Measurements from ENCODE around the gene KIAA2012. TPM values are rescaled to one million over a fixed set of nuclear protein-coding genes. Genes with fewer than 3 reads are reported as not detected.

Gene KIAA2012
- 0.03 TPM for polyA plus RNA-seq (2012; ENCODE audit: low read depth, missing spikeins)

DNA sequence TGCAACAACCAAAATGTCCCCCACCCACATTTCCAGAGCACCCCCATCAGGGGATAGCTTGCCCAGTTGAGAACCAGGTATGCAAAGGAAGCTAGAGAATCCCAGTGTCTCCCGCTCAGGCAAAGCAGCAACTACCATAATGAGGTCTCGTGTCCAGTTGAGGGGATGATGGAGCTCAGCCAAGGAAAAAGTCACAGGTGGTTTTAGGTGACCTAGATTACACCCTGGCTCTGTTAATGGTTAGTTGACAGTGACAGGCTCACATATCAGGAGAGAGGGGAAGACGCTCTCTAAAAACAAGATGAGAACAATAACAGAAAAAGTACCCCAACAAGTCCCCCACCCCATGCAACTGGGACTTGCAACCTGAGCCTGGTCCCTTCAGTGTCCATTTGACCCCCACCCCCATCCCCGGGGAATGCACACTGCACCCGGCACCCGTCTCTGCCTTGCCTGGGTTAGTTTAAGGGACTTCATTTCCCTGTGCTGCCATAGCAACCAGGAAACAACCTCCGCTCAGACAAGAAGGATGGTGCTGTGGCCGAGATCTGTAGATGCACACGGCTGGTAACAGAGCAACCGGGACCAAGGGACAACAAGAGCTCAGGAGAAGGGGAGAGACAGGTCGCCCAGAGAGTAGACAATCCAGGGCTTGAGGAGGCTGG, at the start of gene KIAA2012:
Gene KIAA2012, plus strand, starts transcription at position 519 of the 665 bp plus-strand sequence. CDS start 373 bp downstream, outside the sequence.
- FAIRE-seq (no peak), DNase-seq (ENCODE audit: insufficient read length, low spot score) (no peak)
- TF ChIP-seq POU2F2 (IDR thresholded peaks at IDR 0.05; ENCODE audit: low read depth, low read length) (no peak), POLR2A (IDR thresholded peaks at IDR 0.05; ENCODE audit: low read depth, low read length) (no peak), TAF1 (IDR thresholded peaks at IDR 0.05; ENCODE audit: low read depth, low read length) (no peak), POLR2AphosphoS5 (IDR thresholded peaks at IDR 0.05; ENCODE audit: low read depth, low read length) (no peak), SPI1 (IDR thresholded peaks at IDR 0.05; ENCODE audit: low read depth, low read length) (no peak), PAX5 (IDR thresholded peaks at IDR 0.05; ENCODE audit: insufficient read depth, low read length, severe bottlenecking) (no peak)

DNA sequence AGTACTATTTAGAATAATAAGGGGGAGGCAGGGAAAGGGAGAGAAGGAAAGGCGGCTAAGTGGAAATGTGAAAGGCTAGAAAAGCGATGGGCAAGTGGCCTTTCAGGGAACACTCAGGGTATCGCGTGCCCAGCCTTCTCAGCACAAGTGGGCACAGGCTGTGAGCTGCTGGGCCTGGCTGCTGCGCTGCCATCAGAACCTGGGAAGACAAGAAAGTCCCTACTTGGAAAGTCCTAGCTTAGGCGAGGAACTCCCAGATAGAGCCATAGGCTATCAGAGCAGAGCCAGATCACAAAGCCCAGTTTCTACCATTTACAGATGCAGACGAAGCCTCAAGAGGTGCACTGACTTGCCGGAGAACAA, 49.2 kb upstream of the KIAA2012 start:
- no peak for FAIRE-seq
- TF ChIP-seq POLR2A (IDR thresholded peaks at IDR 0.05; ENCODE audit: low read depth, low read length) (no peak), TAF1 (IDR thresholded peaks at IDR 0.05; ENCODE audit: low read depth, low read length) (no peak), PAX5 (IDR thresholded peaks at IDR 0.05; ENCODE audit: insufficient read depth, low read length, severe bottlenecking) (no peak), SPI1 (IDR thresholded peaks at IDR 0.05; ENCODE audit: low read depth, low read length) (no peak), POU2F2 (IDR thresholded peaks at IDR 0.05; ENCODE audit: low read depth, low read length) (no peak), POLR2AphosphoS5 (IDR thresholded peaks at IDR 0.05; ENCODE audit: low read depth, low read length) (no peak)
- DNase-seq (ENCODE audit: insufficient read length, low spot score): no peak

DNA sequence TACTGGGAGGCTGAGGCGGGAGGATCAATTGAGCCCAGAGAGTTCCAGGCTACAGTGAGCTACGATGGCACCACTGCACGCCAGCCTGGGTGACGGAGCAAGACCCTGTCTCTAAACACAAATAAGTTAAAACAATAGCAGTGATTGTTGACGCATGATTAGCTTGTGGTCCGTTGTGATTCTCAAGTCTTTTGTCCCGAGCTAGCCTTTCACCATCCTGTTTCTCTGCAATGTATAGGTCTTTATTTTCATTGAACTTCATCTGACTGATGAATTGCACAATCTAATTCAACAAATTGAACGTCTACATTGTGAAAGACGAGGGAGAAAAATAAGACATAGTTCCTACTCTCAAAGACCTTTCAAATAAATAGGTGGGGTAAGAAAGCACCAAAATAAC, 48.2 kb upstream of the KIAA2012 start:
- FAIRE-seq (no peak), DNase-seq (ENCODE audit: insufficient read length, low spot score) (no peak)
- no peak for TF ChIP-seq POU2F2 (IDR thresholded peaks at IDR 0.05; ENCODE audit: low read depth, low read length)
- no peak for TF ChIP-seq POLR2AphosphoS5 (IDR thresholded peaks at IDR 0.05; ENCODE audit: low read depth, low read length)
- no peak for TF ChIP-seq SPI1 (IDR thresholded peaks at IDR 0.05; ENCODE audit: low read depth, low read length)
- TF ChIP-seq TAF1 (IDR thresholded peaks at IDR 0.05; ENCODE audit: low read depth, low read length): no peak
- TF ChIP-seq POLR2A (IDR thresholded peaks at IDR 0.05; ENCODE audit: low read depth, low read length): no peak
- no peak for TF ChIP-seq PAX5 (IDR thresholded peaks at IDR 0.05; ENCODE audit: insufficient read depth, low read length, severe bottlenecking)

DNA sequence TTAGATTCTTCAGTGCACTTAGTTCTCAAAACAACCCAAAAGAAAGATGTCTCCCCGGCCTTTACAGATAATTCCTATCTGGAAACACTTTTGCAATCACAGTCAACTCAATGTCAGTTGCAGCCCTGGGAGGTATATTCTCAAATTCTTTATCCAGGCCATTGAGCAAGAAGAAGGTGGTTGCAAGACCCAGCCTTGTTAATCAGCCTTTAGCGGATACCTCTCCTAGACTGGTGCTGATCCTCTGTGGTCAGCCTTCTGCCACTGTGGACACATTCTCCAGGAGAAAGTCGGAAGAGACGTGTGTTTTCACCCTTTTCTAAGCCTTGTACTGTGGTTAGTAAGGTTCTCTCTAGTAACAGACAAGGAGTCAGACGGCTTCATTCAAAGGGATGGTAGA, 47.2 kb upstream of the KIAA2012 start:
- TF ChIP-seq POLR2A (IDR thresholded peaks at IDR 0.05; ENCODE audit: low read depth, low read length) (no peak), POU2F2 (IDR thresholded peaks at IDR 0.05; ENCODE audit: low read depth, low read length) (no peak), SPI1 (IDR thresholded peaks at IDR 0.05; ENCODE audit: low read depth, low read length) (no peak), PAX5 (IDR thresholded peaks at IDR 0.05; ENCODE audit: insufficient read depth, low read length, severe bottlenecking) (no peak)
- FAIRE-seq (no peak), DNase-seq (ENCODE audit: insufficient read length, low spot score) (no peak)

DNA sequence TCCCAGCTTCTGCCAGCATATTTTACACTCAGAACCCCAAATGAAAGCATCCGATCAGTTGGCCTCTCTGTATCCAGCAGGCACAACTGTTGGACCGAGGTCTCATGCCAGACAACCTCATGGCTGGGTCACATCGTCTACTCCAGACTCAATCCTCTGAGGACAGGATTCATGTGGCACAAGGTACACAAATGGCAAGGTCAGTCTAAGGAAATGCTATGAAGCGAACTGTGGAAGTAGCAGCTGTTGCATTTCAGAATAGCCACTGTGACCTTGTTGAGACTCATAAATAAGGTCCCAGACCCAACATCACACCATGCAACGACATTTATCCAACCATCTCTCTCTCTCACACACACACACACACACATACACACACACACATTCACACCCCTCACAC, 46.5 kb upstream of the KIAA2012 start:
- FAIRE-seq: no peak
- DNase-seq (ENCODE audit: insufficient read length, low spot score): no peak
- TF ChIP-seq PAX5 (IDR thresholded peaks at IDR 0.05; ENCODE audit: insufficient read depth, low read length, severe bottlenecking) (no peak), SPI1 (IDR thresholded peaks at IDR 0.05; ENCODE audit: low read depth, low read length) (no peak), TAF1 (IDR thresholded peaks at IDR 0.05; ENCODE audit: low read depth, low read length) (no peak), POLR2A (IDR thresholded peaks at IDR 0.05; ENCODE audit: low read depth, low read length) (no peak), POLR2AphosphoS5 (IDR thresholded peaks at IDR 0.05; ENCODE audit: low read depth, low read length) (no peak), POU2F2 (IDR thresholded peaks at IDR 0.05; ENCODE audit: low read depth, low read length) (no peak)

DNA sequence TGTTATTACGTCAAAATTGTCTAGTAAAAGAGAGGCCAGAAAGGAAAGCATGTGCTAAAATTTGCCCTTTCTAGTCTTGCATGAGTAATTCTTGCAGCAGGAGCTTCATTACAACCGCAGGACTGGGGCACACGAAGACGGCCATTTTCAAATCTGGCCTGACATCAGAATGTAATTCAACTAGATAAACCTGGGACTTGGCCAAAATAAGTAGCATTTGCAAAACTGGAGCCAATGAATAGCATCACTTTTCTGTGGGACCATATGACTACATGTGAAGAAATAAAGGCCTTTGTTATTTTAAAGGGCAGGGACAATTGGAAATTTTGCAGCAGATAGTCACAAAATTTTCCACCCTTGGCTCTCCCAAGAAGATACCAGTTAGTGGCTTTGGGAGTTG, 42.4 kb upstream of the KIAA2012 start:
- TF ChIP-seq PAX5 (IDR thresholded peaks at IDR 0.05; ENCODE audit: insufficient read depth, low read length, severe bottlenecking) (no peak), POU2F2 (IDR thresholded peaks at IDR 0.05; ENCODE audit: low read depth, low read length) (no peak), TAF1 (IDR thresholded peaks at IDR 0.05; ENCODE audit: low read depth, low read length) (no peak), SPI1 (IDR thresholded peaks at IDR 0.05; ENCODE audit: low read depth, low read length) (no peak), POLR2AphosphoS5 (IDR thresholded peaks at IDR 0.05; ENCODE audit: low read depth, low read length) (no peak), POLR2A (IDR thresholded peaks at IDR 0.05; ENCODE audit: low read depth, low read length) (no peak)
- DNase-seq (ENCODE audit: insufficient read length, low spot score) (no peak), FAIRE-seq (no peak)

DNA sequence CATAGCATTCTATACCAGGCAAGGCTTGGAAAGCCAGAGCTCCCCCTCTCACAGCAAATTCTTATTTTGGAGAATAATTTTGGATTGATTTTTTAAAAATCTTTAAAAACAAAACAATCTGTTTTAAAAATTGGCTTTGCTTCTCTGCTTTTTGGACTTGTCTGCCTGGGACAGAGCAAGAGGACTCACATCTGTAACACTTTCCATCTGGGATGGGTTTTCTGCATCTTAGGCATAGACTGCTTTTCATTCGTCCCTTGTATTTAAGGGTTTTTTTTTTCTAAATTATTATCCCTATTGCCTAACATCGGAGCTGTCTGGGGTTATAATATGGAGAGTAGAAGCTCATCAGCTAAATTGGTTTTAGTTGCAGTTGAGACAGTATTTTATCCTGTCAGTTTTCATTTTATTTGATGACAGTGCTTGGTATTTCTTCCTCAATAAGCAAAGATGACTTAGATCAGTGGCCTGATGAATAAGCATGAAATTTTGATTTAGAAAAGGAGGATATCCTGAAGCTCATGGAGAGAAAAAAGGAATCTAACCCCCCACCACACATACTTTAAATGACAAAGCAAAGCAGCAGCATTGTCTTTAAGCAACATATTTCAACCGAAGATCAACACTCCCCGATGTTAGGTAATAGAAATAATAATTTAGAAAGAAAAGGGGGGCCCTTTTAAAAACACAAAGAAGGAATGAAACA, 41.7 kb upstream of the KIAA2012 start:
- DNase-seq (ENCODE audit: insufficient read length, low spot score) (no peak), FAIRE-seq (no peak)
- TF ChIP-seq SPI1 (IDR thresholded peaks at IDR 0.05; ENCODE audit: low read depth, low read length) (no peak), POLR2AphosphoS5 (IDR thresholded peaks at IDR 0.05; ENCODE audit: low read depth, low read length) (no peak), PAX5 (IDR thresholded peaks at IDR 0.05; ENCODE audit: insufficient read depth, low read length, severe bottlenecking) (no peak), POU2F2 (IDR thresholded peaks at IDR 0.05; ENCODE audit: low read depth, low read length) (no peak), TAF1 (IDR thresholded peaks at IDR 0.05; ENCODE audit: low read depth, low read length) (no peak), POLR2A (IDR thresholded peaks at IDR 0.05; ENCODE audit: low read depth, low read length) (no peak)

DNA sequence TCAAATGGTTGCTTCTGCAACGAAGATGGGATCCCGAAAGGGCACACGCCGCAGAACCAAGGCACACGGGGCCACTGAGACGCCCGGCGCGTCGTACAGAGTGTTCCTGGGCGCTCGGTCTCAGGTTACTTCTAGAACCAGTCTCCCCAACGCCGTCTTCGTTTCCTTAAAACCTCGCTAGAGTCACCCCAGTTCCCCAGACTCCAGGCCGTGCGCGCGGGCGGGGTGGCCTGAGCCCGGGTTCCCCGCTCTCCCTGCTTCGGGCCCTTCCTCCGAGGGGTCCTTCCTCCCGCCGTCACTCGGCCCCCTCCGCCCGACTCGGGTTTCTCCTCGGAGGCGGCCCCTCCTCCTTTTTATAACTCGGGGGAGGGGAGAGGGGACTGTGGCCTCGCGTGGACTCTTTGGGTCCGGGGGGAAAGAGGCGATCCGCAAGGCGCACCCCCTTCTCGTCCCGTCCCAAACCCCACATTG, 40.2 kb upstream of the KIAA2012 start:
- DNase-seq (ENCODE audit: insufficient read length, low spot score) (peak; percentile 38), FAIRE-seq (peak; percentile 63)
- TF ChIP-seq SPI1 (IDR thresholded peaks at IDR 0.05; ENCODE audit: low read depth, low read length) (no peak), PAX5 (IDR thresholded peaks at IDR 0.05; ENCODE audit: insufficient read depth, low read length, severe bottlenecking) (no peak), POLR2AphosphoS5 (IDR thresholded peaks at IDR 0.05; ENCODE audit: low read depth, low read length) (no peak), TAF1 (IDR thresholded peaks at IDR 0.05; ENCODE audit: low read depth, low read length) (no peak), POU2F2 (IDR thresholded peaks at IDR 0.05; ENCODE audit: low read depth, low read length) (no peak), POLR2A (IDR thresholded peaks at IDR 0.05; ENCODE audit: low read depth, low read length) (no peak)

Data from GM12891 (cell line).